Effector CD8-positive, alpha-beta T cell (primary cell): ENCODE measurements around the gene PHKB.
"Not testable (repeated sequence)": the region's sequence is repeated elsewhere in the genome, so short reads cannot be mapped to it uniquely, and the experiment has no call there.

Experiments
- DNase-seq: peaks from one replicate; lab custom pipeline; 2025; lab: John Stamatoyannopoulos, UW

PHKB gene

GRCh38 chr16:47469227-47469626 lies 8.1 kb downstream of the PHKB start:
- no peak for DNase-seq

- DNase-seq, result no peak
Measured at GRCh38 chr16:47470211-47470610, 9.1 kb downstream of the PHKB start.

GRCh38 chr16:47470810-47471209 lies 9.7 kb downstream of the PHKB start:
- no peak for DNase-seq

GRCh38 chr16:47473004-47473403 lies 11.9 kb downstream of the PHKB start:
- not testable (repeated sequence) for DNase-seq

GRCh38 chr16:47473792-47474191 lies 12.7 kb downstream of the PHKB start:
- no peak for DNase-seq

GRCh38 chr16:47475786-47476185 lies 14.7 kb downstream of the PHKB start:
- no peak for DNase-seq

- DNase-seq, result no peak
Measured at GRCh38 chr16:47476654-47477345, 15.7 kb downstream of the PHKB start.

GRCh38 chr16:47477679-47478078 lies 16.5 kb downstream of the PHKB start:
- DNase-seq, result no peak

GRCh38 chr16:47480410-47480809 lies 19.3 kb downstream of the PHKB start:
- no peak for DNase-seq

- DNase-seq, result no peak
Measured at GRCh38 chr16:47481698-47482374, 20.7 kb downstream of the PHKB start.

- no peak for DNase-seq
Measured at GRCh38 chr16:47483616-47484015, 22.5 kb downstream of the PHKB start.

- no peak for DNase-seq
Measured at GRCh38 chr16:47486856-47487255, 25.7 kb downstream of the PHKB start.

- no peak for DNase-seq
Measured at GRCh38 chr16:47488051-47488450, 26.9 kb downstream of the PHKB start.

- DNase-seq, result no peak
Measured at GRCh38 chr16:47490471-47490870, 29.3 kb downstream of the PHKB start.

- DNase-seq, result no peak
Measured at GRCh38 chr16:47492036-47492427, 30.9 kb downstream of the PHKB start.

- no peak for DNase-seq
Measured at GRCh38 chr16:47492428-47493377, 31.6 kb downstream of the PHKB start.

- DNase-seq, result no peak
Measured at GRCh38 chr16:47493381-47494337, 32.5 kb downstream of the PHKB start.

GRCh38 chr16:47499080-47499699 lies 38.1 kb downstream of the PHKB start:
- DNase-seq, result no peak

- DNase-seq, result no peak
Measured at GRCh38 chr16:47499700-47500264, 38.7 kb downstream of the PHKB start.

GRCh38 chr16:47503936-47504335 lies 42.8 kb downstream of the PHKB start:
- no peak for DNase-seq

- no peak for DNase-seq
Measured at GRCh38 chr16:47504599-47504998, 43.5 kb downstream of the PHKB start.
